GM19438 (cell line): ENCODE measurements around the gene SMC2.

Experiments used
- ATAC-seq: cut with Tn5 transposase; IDR thresholded peaks from one replicate; pipeline ENCODE4 v1.9.1; 2021; ENCODE audit warnings: low read depth; ENCODE audit not compliant: unreplicated experiment

Gene SMC2

GRCh38 chr9:104093647-104094533 lies at the start of gene SMC2:
TSS of gene SMC2 (plus strand) at chr9:104094309. CDS start at chr9:104095385, 1,076 bp downstream.
- peak; percentile 90 for ATAC-seq

- no peak for ATAC-seq
Observed at GRCh38 chr9:104068546-104068945, 25.6 kb upstream of the SMC2 start.

- no peak for ATAC-seq
Observed at GRCh38 chr9:104069288-104069687, 24.8 kb upstream of the SMC2 start.

DNA sequence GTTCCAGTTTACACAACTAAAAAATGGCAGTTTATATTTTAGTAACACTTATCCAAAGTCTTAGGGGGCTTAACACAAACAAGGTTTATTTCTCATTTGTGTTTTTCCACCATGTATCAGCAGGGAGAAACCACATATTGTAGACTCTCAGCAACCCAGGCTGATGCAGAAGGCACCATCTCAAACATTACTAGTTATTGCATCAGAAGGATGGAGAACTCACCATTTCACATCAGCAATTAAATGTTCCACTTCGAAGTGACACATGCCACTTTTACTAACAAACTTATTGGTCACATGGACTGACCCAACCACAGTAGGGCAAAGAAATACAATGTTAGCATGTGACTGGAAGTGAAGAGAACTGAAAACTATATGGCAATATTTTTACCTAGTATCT lies 22.5 kb upstream of the SMC2 start:
- ATAC-seq: no peak

DNA sequence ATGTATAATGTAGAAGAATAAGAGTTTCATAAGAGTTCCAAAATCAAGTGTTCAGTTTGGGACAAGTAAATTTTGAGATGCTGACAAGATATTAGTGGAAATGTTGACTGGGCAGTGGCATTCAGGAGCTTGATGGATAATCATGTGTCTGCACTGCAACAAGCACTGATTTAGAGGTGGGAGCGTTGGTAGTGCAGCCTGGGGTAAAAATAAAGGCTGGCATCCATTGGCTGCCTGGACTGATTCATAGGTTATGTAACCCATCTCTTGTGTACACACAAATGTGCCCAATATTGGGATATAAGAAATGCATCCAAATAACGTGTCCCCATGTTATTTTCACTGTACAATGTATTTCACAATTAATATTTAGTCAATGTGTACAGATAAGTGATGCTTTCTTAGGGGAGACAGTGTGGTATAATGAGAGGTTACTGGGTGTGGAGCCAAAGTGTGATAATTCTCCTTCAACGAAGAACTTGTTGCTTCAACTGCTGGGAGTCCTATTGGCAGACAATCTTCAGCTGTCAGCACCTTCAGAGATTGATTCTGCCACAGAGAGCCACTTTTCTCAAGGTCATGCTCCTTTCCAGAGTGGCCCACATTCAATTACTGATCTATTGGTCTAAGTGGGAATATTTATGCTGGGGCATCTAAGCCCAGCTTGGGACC lies 20.9 kb upstream of the SMC2 start:
- no peak for ATAC-seq

GRCh38 chr9:104073770-104074133 lies 20.4 kb upstream of the SMC2 start:
- ATAC-seq: no peak

- no peak for ATAC-seq
Observed at GRCh38 chr9:104074876-104075275, 19.2 kb upstream of the SMC2 start.

GRCh38 chr9:104075801-104076753 lies 18.0 kb upstream of the SMC2 start:
- ATAC-seq: no peak

- no peak for ATAC-seq
Observed at GRCh38 chr9:104078596-104078995, 15.5 kb upstream of the SMC2 start.

DNA sequence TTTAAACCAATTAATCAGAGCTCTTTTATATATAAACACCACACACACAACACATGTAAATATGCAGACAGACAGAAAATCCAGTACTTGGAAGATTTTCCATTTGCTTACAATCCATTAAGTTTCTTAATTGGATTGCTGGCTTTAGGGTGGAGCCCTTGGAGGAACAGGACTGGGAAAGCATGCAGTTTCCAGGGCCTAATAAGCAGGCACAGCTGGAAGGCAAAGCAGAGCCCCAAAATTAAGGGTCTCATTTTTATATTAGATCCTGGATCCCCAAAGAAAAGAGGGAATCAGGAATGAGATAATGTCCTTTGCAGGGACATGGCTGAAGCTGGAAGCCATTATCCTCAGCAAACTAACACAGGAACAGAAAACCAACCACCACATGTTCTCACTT lies 13.1 kb upstream of the SMC2 start:
- ATAC-seq: no peak

DNA sequence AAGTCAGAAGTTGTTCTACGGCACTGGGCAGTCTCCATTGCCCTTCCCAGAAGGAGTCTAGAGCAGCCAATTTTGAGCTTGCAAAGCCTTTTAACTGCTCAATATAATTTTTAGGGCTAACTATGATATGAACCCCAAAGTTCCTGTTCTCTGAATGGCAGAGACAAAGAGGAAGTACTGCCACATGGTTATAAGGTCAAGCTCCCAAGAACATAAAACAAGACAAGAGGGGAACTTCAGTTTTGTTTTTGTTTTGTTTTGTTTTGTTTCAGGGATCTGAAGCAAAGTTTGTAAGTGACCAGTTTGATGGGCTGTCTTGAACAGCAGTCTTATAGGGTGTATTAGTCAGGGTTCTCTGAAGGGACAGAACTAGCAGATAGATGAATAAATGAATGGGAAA lies 11.9 kb upstream of the SMC2 start:
- ATAC-seq: no peak

DNA sequence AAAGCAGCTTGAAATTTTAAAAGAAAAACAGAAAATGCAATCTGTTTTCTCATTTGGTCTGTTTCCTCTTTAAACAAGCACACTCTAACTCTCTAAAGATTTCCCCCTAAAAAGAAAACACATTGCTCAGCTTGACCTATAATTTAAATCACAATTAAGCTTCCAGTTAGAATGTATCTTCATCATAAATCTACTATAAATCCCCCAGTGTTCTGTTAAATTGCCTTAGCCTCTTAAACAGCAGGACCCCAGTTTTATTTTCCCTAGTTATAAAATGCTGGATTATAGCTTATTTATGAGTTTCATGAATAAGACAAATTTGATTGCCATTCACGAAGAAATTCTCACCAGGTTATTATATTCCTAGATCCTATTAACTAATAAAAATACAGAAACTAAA lies 8.6 kb upstream of the SMC2 start:
- ATAC-seq: no peak

- no peak for ATAC-seq
Observed at GRCh38 chr9:104087894-104088293, 6.2 kb upstream of the SMC2 start.

DNA sequence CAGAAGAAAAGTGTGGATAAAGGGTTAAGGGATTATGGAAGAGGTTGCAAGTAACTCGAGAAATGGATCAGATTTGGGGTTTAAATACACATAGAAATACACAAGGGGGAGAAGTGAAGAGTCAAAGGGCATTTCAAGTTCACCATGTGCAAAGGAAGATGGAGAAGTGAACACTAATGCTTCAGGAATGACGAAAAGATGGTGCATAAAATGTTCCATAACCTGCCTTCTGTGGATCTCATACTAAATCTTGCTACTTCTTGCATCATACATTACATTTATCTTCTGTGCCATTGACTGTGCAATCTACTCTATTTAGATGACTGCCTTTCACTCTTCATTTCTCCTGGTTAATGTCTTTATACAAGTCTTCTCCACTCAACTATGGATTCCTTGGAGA lies 5.7 kb upstream of the SMC2 start:
- no peak for ATAC-seq

DNA sequence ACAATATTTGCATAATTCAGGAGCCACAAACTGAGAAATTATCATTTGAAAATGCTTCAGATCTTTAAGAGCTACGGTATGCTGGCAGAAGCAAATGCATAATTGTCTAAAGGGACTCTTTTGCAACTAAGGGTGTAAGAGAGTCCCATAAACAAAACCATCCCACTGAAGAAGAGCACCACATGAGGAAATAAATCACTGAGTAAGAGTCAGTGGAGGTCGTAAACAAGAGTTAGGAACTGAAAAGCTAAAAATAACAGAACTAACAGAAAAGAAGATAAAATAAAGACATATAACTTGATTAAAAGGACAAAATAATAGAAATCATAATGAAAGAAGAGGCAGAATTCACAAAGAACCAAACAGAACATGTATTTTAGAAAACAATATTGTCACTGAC lies 3.5 kb upstream of the SMC2 start:
- no peak for ATAC-seq

GRCh38 chr9:104091116-104091515 lies 3.0 kb upstream of the SMC2 start:
- ATAC-seq: no peak

GRCh38 chr9:104091708-104092107 lies 2.4 kb upstream of the SMC2 start:
- ATAC-seq: no peak

- ATAC-seq: no peak
Observed at GRCh38 chr9:104092192-104092591, 1.9 kb upstream of the SMC2 start.

- no peak for ATAC-seq
Observed at GRCh38 chr9:104092875-104093600, 1.1 kb upstream of the SMC2 start.

GRCh38 chr9:104094534-104095015 lies 466 bp downstream of the SMC2 start:
- peak; percentile 17 for ATAC-seq
